OCI-LY7 (cell line): ENCODE data around the gene ZG16B.

Source experiments
- EZH2phosphoT487 ChIP-seq: fragments of 200-600 bp; sonication (generic); IDR thresholded peaks from 2 replicates; pipeline ENCODE4 v1.6.1; 2018; ENCODE audit warnings: low read depth, borderline replicate concordance, mild to moderate bottlenecking, mixed run types, antibody characterized with exemption, low read length, moderate library complexity, mixed read lengths
- TF ChIP-seq, protein P1 (sequence below): fragments of 200-600 bp; sonication (generic); conservative IDR thresholded peaks from 2 replicates; pipeline ENCODE4 v1.5.1; 2014; ENCODE audit warnings: mild to moderate bottlenecking, antibody characterized with exemption, low read length, moderate library complexity, mixed read lengths

DNA sequence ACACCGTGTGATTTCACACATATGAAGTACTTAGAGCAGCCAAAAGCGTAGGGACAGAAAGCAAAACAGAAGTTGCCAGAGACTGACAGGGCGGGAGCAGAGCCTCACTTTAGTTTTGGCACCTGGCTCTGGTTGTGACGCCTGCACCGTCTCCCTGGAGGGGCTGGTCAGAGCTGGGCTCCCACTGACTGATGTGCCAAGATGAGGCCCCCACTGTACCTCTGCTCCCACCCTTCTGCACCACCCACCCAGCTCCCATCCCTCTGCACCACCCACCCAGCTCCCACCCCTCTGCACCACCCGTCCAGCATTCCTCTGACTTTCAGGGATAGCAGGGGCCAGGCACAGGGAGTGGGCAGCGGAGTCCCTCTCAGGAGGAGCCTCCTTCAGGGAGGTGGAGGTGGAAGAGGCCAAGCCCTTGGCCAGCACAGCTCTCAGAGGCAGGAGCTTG lies 16.3 kb upstream of the ZG16B start:
- TF ChIP-seq, protein P1, sequence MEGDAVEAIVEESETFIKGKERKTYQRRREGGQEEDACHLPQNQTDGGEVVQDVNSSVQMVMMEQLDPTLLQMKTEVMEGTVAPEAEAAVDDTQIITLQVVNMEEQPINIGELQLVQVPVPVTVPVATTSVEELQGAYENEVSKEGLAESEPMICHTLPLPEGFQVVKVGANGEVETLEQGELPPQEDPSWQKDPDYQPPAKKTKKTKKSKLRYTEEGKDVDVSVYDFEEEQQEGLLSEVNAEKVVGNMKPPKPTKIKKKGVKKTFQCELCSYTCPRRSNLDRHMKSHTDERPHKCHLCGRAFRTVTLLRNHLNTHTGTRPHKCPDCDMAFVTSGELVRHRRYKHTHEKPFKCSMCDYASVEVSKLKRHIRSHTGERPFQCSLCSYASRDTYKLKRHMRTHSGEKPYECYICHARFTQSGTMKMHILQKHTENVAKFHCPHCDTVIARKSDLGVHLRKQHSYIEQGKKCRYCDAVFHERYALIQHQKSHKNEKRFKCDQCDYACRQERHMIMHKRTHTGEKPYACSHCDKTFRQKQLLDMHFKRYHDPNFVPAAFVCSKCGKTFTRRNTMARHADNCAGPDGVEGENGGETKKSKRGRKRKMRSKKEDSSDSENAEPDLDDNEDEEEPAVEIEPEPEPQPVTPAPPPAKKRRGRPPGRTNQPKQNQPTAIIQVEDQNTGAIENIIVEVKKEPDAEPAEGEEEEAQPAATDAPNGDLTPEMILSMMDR, result no peak
- TF ChIP-seq EZH2phosphoT487, result no peak
